HG02981 (cell line): ENCODE data around the gene CCDC73.
"Not testable (repeated sequence)": the region's sequence is repeated elsewhere in the genome, so short reads cannot be mapped to it uniquely, and the experiment has no call there.

ENCODE experiments used
- ATAC-seq: cut with Tn5 transposase; IDR thresholded peaks from one replicate; pipeline ENCODE4 v1.9.1; 2021; ENCODE audit warnings: mild to moderate bottlenecking, moderate library complexity; ENCODE audit not compliant: unreplicated experiment

The CCDC73 gene

GRCh38 chr11:32706985-32707741 lies 87.3 kb downstream of the CCDC73 start:
- peak; percentile 87 for ATAC-seq

GRCh38 chr11:32705309-32706033 lies 89.0 kb downstream of the CCDC73 start:
- no peak for ATAC-seq

DNA sequence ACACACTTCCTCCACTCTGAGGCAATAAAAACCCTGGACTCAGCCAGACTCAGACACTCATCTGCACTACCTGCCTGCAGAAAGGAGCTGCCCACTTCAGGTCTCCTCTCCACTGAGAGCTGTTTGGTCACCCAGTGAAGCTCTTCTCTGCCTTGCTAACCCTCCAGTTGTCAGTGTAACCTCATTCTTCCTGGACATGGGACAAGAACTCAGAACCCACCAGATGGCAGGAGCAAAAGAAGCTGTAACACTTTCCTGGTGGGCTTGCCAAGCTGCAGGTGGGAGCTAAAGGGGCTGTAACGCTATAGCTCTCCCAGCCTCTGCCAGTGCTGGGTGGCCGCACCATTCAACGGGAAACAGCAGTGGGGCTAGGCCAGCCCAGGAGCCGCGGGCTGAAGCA lies 89.7 kb downstream of the CCDC73 start:
- ATAC-seq, result no peak

GRCh38 chr11:32704261-32704660 lies 90.2 kb downstream of the CCDC73 start:
- no peak for ATAC-seq

DNA sequence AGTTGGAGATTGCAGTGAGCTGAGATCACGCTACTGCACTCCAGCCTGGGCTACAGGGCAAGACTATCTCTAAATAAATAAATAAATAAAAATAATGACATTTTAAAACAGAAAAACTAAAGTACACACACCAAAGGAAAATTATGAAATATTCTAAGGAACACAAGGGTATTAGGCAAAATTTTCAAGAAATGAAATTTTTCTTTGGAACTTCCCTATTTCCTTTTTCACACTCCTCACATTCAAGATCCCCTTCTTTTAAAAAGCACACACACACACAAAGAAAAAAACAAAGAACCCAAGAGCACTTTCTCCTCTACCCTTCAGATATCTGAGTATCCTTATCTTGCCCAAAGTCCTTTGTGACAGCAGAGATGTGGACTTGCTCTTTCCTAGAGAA lies 92.8 kb downstream of the CCDC73 start:
- no peak for ATAC-seq

GRCh38 chr11:32698579-32698978 lies 95.9 kb downstream of the CCDC73 start:
- no peak for ATAC-seq

GRCh38 chr11:32671051-32671450 lies 123.4 kb downstream of the CCDC73 start:
- ATAC-seq, result no peak

- ATAC-seq, result no peak
These were observed 134.8 kb downstream of the CCDC73 start for GRCh38 chr11:32659672-32660071.

- no peak for ATAC-seq
These were observed 135.6 kb downstream of the CCDC73 start for GRCh38 chr11:32658639-32659406.

DNA sequence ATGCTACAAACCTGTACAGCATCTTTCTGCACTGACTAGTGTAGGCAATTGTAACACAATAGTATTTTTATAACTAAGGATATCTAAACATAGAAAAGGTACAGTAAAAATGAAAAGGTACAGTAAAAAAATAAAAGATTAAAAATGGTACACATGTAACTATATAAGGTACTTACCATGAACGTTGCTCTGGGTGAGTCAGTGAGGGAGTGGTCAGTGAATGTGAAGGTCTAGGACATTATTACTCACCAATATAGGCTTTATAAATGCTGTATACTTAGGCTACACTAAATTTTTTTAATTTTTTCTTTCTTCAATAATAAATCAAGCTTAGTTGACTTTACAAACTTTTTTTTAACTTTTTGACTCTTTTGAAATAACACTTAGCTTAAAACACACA lies 150.9 kb downstream of the CCDC73 start:
- no peak for ATAC-seq

- no peak for ATAC-seq
These were observed 153.1 kb downstream of the CCDC73 start for GRCh38 chr11:32641361-32641760.

DNA sequence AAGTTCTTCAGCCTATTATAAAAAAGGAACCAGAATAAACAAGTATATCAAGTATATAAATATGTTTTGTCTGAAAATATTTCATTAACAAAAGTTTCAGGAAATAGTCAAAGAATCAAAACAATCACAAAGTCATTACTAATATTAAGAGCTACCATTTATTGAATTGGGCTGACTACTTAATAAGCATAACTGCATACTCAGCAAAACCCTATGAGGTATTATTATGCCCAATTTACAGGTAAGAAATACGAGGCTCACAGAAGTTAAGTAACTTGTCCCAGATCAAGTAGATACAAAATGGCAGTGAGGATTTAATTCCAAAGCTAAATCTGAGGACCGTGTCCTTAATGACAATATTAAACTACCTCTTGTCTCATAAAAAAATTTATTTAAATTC lies 158.6 kb downstream of the CCDC73 start:
- no peak for ATAC-seq

DNA sequence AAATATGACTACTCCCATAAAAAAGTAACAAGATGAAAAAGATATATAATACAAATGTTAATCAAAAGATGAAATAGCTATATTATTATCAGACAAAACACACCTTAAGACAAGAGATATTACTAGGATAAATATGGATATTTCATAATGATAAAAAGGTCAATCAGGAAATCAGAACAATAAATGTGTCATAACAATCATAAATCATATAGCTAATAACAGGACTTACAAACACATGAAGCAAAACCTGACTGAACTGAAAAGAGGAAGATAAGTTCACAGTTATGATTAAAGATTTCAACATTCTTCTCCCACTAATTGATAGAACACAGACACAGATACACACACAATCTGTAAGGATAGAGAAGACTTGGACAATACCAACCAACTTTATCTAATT lies 163.6 kb downstream of the CCDC73 start:
- no peak for ATAC-seq

DNA sequence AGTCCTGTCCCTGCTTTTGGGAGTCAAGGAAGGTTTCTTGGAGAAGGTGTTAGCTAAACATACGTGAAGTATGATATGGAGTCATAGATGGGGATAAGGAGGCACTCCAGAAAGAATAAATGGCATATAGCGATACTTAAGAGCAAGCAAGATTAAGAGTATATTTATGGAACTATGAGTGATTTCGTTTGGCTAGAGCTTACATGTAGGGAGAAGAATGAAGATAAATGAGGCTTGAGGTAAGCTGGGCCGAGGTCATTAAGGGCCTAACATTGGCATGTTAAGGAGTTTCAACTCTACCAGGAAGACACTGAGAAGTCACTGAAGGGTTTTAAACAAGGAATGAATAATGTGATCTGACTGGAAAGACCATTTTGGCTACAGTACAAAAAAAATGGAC lies 177.6 kb downstream of the CCDC73 start:
- ATAC-seq, result no peak

DNA sequence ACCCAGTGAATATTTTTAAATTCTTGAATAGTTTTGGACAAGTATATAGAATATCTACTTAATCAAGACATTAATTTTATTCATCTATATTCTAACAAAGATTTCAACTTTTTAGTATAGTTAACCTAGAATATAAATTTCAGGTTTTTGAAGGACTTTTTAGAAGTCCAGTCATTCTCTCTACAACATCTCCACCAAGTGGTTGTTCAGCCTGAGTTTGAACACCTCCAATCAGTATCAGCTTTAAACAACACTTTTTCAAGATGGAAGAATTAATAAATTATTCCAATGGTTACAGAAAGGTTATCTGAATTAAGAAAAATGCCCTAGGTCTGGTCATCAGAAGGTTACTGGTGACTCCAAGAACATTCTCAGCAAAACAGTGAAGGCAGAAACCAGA lies 179.0 kb downstream of the CCDC73 start:
- ATAC-seq, result no peak

DNA sequence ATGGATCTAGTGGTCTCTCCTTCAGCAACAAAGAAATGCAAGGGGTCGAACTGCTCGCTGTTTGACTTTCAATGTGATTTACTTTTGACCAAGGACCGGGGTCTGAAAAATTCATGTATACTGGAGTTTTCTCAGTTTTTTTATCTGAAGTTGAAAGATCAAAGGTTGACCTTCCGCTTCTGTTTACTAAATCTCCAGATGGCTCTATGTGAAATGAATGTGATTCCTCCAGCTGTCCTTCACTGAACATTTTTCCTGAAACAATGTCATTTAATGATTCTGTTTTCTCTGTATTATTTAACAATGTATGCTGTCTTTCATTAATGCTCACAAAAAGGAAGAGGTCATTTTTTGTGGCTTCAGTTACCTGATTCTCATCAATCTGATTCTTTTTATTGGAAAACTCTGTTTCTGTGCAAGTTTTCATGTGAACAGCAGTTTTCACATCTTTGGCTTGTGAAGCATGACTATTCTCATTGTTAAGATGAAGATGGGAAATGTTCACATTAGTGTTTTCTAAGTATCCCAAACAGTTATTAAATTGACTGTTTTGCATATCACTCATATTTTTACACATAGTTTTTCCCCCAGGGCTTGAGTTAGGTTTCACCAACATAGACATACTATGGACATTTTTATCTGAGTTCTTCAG lies 180.8 kb downstream of the CCDC73 start:
- no peak for ATAC-seq

DNA sequence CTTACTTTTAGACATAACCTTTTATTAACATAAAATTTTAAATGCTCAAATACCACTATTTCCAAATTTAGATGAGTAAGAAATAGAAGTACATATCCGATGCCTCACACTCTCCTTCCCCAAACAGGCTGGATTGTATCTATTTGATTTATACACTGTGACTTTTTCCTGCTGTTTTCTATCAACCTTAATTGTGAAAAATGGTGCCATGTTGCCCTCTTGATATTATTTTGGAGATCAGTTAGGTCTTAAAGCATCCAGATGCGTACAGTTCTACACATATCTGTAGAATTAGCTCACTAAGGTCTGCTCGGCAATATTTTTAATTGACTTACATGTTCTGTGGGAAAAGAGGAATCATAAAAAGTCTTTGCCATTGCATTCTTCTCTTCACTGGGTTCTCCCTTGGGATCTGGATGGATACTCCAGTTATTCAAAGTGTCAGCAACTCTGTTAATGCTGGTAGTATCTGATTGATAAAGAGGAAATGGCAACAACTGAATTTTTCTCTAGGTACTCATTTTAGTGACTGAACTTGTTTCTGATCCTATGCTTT lies 183.6 kb downstream of the CCDC73 start:
- ATAC-seq, result no peak

DNA sequence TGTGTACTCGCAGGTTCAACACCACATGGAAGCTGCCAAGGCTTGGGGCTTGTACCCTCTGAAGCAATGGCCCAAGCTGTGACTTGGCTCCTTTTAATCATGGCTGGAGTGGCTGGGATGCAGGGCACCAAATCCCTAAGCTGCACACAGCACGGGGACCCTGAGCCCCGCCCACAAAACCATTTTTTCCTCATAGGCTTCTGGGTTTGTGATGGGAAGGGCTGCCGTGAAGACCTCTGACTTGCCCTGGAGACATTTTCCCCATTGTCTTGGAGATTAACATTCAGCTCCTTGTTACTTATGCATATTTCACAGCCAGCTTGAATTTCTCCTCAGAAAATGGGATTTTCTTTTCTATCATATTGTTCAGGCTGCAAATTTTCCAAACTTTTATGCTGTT lies 185.6 kb downstream of the CCDC73 start:
- not testable (repeated sequence) for ATAC-seq

DNA sequence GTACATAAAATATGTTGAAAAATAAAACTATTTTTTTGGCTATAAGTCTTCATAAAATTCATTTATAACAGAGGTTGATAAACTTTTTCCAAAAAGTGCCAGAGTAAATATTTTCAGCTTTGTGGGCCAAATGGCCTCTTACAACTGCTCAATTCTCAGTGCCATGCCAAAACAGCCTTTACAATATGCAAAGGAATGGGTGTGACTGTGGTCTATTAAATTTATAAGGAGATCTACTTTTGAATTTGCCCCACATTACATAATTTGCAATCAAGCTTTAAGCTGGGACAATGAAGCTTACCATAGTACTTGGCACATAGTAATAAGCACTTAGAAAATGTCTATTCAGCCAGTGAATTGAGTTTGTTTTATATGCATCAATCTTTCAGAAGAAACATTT lies 188.2 kb downstream of the CCDC73 start:
- ATAC-seq, result no peak

DNA sequence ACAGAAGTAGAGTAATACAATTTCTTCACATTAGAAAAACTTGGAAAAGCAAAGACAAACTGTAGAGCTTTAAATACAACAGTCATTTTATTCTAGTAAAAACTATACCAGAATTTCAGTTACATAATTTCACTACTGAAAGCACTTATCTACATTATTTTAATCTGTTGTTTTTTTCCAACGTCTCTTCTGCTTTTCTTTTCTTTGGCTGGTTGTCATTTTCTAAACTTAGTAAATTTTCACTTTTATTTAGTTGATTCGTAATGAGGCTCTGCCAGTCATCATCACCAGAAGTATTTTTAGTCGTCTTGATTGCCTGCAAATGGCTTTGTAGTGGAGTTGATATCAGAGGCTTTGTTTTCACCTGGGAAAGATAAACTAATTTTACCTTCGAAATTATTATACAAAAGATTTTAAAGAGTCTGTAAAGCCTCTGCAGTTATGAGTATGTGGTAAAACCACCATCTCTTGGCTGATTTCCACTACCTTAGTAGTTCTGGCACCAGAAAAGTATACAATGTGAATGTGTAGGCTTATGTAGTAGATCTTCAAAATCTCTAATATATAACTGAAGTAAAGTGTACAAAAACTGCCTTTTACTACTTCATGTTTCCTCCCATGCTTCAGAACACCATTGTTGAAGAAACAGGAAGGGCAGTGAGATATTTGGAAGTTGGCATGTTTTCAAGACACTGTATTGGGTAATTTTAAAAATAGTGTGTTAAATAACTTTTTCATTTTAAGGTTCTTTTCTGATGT lies 191.6 kb downstream of the CCDC73 start:
- ATAC-seq, result no peak
